GM13976 (cell line): ENCODE measurements around the gene MOSMO.
"Not testable (repeated sequence)": the region's sequence is repeated elsewhere in the genome, so short reads cannot be mapped to it uniquely, and the experiment has no call there.

Source experiments
- DNase-seq: peaks from one replicate; pipeline ENCODE4 v3.0.0; 2012; ENCODE audit warnings: low spot score
- in situ Hi-C: fragments of 300-500 bp; cut with MboI; formaldehyde crosslinking; loops from one replicate; pipeline ENCODE4 v1.12.0; 2022; ENCODE audit warnings: low sequenced_read_pairs, mixed read lengths, inconsistent platforms; ENCODE audit not compliant: unreplicated experiment
- TF ChIP-seq, protein P1 (sequence below): IDR thresholded peaks from 2 replicates; pipeline ENCODE4 v1.5.1; 2012; ENCODE audit warnings: borderline replicate concordance, mild to moderate bottlenecking; ENCODE audit not compliant: insufficient read depth; ENCODE audit errors: extremely low read depth, missing control alignments, control extremely low read depth

MOSMO gene

GRCh38 chr16:22093331-22093730 lies 85.4 kb downstream of the MOSMO start:
- in situ Hi-C loops: loop anchor here (10.0 kb wide), 1 partner anchor 99 kb away; no protein-coding TSS in a partner anchor
- no peak for DNase-seq
- TF ChIP-seq, protein P1, sequence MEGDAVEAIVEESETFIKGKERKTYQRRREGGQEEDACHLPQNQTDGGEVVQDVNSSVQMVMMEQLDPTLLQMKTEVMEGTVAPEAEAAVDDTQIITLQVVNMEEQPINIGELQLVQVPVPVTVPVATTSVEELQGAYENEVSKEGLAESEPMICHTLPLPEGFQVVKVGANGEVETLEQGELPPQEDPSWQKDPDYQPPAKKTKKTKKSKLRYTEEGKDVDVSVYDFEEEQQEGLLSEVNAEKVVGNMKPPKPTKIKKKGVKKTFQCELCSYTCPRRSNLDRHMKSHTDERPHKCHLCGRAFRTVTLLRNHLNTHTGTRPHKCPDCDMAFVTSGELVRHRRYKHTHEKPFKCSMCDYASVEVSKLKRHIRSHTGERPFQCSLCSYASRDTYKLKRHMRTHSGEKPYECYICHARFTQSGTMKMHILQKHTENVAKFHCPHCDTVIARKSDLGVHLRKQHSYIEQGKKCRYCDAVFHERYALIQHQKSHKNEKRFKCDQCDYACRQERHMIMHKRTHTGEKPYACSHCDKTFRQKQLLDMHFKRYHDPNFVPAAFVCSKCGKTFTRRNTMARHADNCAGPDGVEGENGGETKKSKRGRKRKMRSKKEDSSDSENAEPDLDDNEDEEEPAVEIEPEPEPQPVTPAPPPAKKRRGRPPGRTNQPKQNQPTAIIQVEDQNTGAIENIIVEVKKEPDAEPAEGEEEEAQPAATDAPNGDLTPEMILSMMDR: no peak

GRCh38 chr16:22093996-22094395 lies 86.1 kb downstream of the MOSMO start:
- no peak for DNase-seq
- in situ Hi-C loops: loop anchor here (10.0 kb wide), 1 partner anchor 99 kb away; no protein-coding TSS in a partner anchor

DNA sequence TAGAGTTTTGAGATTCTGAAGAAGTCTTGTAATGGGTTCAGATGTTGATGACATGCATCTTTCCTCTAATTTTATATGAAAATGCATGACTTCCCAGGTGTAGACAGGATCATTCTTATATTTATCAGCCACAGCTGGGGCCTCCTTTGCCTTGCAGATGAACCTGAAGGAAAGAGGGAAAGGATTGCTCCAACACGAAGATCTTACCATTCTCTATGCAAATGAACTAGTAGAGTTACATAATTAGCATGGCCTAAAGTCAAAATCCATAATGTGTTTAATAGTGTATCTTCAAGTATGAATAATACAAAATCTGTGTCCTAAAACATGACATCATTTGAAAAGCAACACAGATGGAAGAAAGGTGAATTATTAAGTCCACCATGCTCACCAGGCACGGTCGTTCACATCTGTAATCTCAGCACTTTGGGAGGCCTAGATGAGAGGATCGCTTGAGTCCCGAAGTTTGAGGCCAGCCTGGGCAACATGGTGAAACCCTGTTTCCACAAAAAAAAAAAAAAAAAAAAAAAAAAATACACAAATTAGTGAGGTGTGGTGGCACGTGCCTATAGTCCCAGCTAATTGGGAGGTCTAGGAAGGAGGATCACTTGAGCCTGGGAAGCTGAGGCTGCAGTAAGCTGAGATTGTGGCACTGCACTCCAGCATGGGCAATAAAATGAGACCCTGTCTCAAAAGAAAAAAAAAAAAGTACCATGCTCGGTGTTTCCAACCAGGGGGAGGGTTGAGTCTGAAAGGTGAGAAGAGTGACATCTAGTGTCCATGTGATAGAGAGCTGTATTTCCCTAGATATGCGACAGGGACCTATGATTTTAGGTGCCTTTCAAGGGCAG lies 90.7 kb downstream of the MOSMO start:
- TF ChIP-seq, protein P1: peak; percentile 81
- in situ Hi-C loops: loop anchor here (10.0 kb wide), 1 partner anchor 104 kb away; no protein-coding TSS in a partner anchor
- DNase-seq: peak; percentile 66

More at GRCh38 chr16:22093996-22094395, 86.1 kb downstream of the MOSMO start:
- TF ChIP-seq, protein P1: no peak

GRCh38 chr16:22099256-22099975 lies 91.5 kb downstream of the MOSMO start:
- in situ Hi-C loops: loop anchor here (10.0 kb wide), 1 partner anchor 105 kb away; no protein-coding TSS in a partner anchor
- TF ChIP-seq, protein P1: peak; percentile 1
- DNase-seq: no peak

GRCh38 chr16:22103441-22103840 lies 95.5 kb downstream of the MOSMO start:
- TF ChIP-seq, protein P1: no peak
- DNase-seq: no peak
- in situ Hi-C loops: loop anchor here (10.0 kb wide), 1 partner anchor 81 kb away; no protein-coding TSS in a partner anchor

DNA sequence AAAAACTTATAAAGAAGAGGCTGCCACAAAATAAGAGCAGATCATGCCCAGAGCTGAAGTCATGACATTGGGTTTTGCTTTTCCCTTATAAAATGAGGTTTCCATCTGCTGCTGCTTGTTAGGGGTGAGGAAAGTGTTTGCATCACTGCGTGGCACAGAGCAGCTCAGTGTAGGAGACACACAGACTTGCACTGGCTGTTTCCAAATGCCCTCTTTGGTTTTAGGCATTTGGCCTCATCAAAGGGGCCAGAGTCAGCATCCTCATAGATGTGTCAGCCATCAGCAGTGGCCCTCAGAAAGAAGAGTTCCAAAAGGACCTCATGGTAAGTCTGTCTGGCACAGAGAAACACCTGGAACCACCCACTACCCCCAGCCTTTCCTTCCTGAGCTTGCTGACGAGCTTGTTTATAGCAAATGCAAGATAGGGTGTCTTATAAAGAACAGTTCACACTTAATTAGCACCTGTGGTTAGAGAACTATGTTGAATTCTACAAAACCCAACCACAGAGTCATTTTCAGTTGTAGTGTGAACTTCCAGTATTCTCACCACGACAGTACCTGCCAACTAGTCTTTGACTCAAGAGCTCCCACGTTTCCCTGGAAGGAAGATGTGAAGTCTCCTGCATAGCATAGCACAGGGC lies 101.5 kb downstream of the MOSMO start:
- in situ Hi-C loops: loop anchor here (10.0 kb wide), 1 partner anchor 75 kb away; no protein-coding TSS in a partner anchor
- no peak for DNase-seq
- TF ChIP-seq, protein P1: no peak

DNA sequence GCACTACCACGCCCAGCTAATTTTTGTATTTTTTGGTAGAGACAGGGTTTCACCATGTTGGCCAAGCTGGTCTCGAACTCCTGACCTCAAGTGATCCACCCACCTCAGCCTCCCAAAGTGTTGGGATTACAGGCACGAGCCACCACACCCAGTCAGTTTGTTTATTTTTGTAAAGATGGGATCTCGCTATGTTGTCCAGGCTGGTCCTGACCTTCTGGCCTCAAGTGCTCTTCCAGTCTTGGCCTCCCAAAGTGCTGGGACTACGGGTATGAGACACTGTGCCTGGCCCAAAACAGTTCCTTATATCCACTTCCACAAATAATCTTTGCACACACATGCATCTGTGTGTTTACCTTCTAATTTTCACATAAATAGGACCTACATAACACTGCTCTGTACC lies 103.7 kb downstream of the MOSMO start:
- in situ Hi-C loops, DNase-seq: not testable (repeated sequence)
